GM23338 (cell line): ENCODE data around the gene TMEM247. TPM values are rescaled to one million over a fixed set of nuclear protein-coding genes. Genes with fewer than 3 reads are reported as not detected.

ENCODE experiments used
- ATAC-seq: fragments of 200-7000 bp; cut with Tn5 transposase; 3 replicates; pipeline ENCODE4 v1.9.1; 2020
- DNase-seq: peaks from one replicate; pipeline ENCODE4 v3.0.0-alpha.2; 2015; ENCODE audit warnings: low spot score
- H2AFZ ChIP-seq: fragments of 200-600 bp; sonication (generic); 2 replicates; pipeline ENCODE4 v1.8.0; 2016; ENCODE audit warnings: antibody characterized with exemption, mild to moderate bottlenecking, moderate library complexity
- H3F3A ChIP-seq: fragments of 200-600 bp; sonication (generic); replicated peaks from 2 replicates; pipeline ENCODE4 v1.8.0; 2017; ENCODE audit warnings: antibody characterized with exemption, mixed run types, low read depth
- H3K27ac ChIP-seq: fragments of 200-600 bp; sonication (generic); 2 replicates; pipeline ENCODE4 v1.6.1; 2016; ENCODE audit warnings: low read depth
- H3K27me3 ChIP-seq: fragments of 200-600 bp; sonication (generic); 2 replicates; pipeline ENCODE4 v1.8.0; 2016; ENCODE audit warnings: mild to moderate bottlenecking, mixed run types, moderate library complexity; ENCODE audit not compliant: insufficient read depth
- H3K36me3 ChIP-seq: fragments of 200-600 bp; sonication (generic); 2 replicates; pipeline ENCODE4 v1.8.0; 2016; ENCODE audit warnings: mild to moderate bottlenecking; ENCODE audit not compliant: insufficient read depth
- H3K4me1 ChIP-seq: fragments of 200-600 bp; sonication (generic); 2 replicates; pipeline ENCODE4 v1.8.0; 2016; ENCODE audit warnings: mild to moderate bottlenecking, moderate library complexity; ENCODE audit not compliant: insufficient read depth
- H3K4me2 ChIP-seq: fragments of 200-600 bp; sonication (generic); 2 replicates; pipeline ENCODE4 v1.7.1; 2017; ENCODE audit warnings: mixed run types
- H3K4me3 ChIP-seq: fragments of 200-600 bp; sonication (generic); 2 replicates; pipeline ENCODE4 v1.6.1; 2016; ENCODE audit warnings: mixed run types
- H3K79me2 ChIP-seq: fragments of 200-600 bp; sonication (generic); replicated peaks from 2 replicates; pipeline ENCODE4 v1.8.0; 2017; ENCODE audit warnings: mild to moderate bottlenecking; ENCODE audit not compliant: insufficient read depth
- H3K9me2 ChIP-seq: fragments of 200-600 bp; sonication (generic); 2 replicates; pipeline ENCODE4 v1.8.0; 2017; ENCODE audit not compliant: insufficient read depth
- H4K20me1 ChIP-seq: fragments of 200-600 bp; sonication (generic); replicated peaks from 2 replicates; pipeline ENCODE4 v1.8.0; 2017; ENCODE audit warnings: mild to moderate bottlenecking; ENCODE audit not compliant: insufficient read depth
- H3K27ac Mint-ChIP-seq: 2 replicates; pipeline ENCODE4 v1.8.0; 2020; ENCODE audit warnings: inconsistent platforms, mild to moderate bottlenecking, moderate library complexity, mixed read lengths
- H3K27me3 Mint-ChIP-seq: 3 replicates; pipeline ENCODE4 v1.8.0; 2022; ENCODE audit warnings: low read depth, mild to moderate bottlenecking, moderate library complexity, mixed read lengths, inconsistent platforms; ENCODE audit not compliant: insufficient read depth, poor library complexity
- H3K36me3 Mint-ChIP-seq: 3 replicates; pipeline ENCODE4 v1.8.0; 2021; ENCODE audit warnings: low read depth, mild to moderate bottlenecking, inconsistent platforms, moderate library complexity, mixed read lengths
- H3K4me1 Mint-ChIP-seq: 3 replicates; pipeline ENCODE4 v1.8.0; 2020; ENCODE audit warnings: mild to moderate bottlenecking, inconsistent platforms, mixed read lengths
- H3K4me3 Mint-ChIP-seq: 3 replicates; pipeline ENCODE4 v1.8.0; 2021; ENCODE audit warnings: moderate library complexity, mild to moderate bottlenecking, inconsistent platforms, mixed read lengths
- H3K9me3 Mint-ChIP-seq: 3 replicates; pipeline ENCODE4 v1.8.0; 2020; ENCODE audit warnings: moderate library complexity, mild to moderate bottlenecking, inconsistent platforms, mixed read lengths
- CREB1 ChIP-seq: fragments of 250-450 bp; sonication (Bioruptor Pico); IDR thresholded peaks from 2 replicates; pipeline ENCODE4 v1.5.0; 2020; ENCODE audit warnings: low read depth, mild to moderate bottlenecking, moderate library complexity
- CTCF ChIP-seq, 2 experiments: fragments of 200-600 bp in 1 of 2; sonication (generic) in 1 of 2; conservative IDR thresholded peaks; 2 replicates each; pipeline versions ENCODE4 v1.5.1 to v1.6.1; 2016 to 2017; ENCODE audit warnings: antibody characterized with exemption in 2 of 2, low read depth in 2 of 2, mild to moderate bottlenecking in 2 of 2, moderate library complexity in 1 of 2
- ETS1 ChIP-seq: IDR thresholded peaks from 2 replicates; pipeline ENCODE4 v1.6.1; 2016; ENCODE audit warnings: antibody characterized with exemption
- EZH2 ChIP-seq: fragments of 200-600 bp; sonication (generic); IDR thresholded peaks from one replicate; pipeline ENCODE4 v1.8.0; 2017; ENCODE audit warnings: antibody characterized with exemption, mild to moderate bottlenecking, low read depth; ENCODE audit not compliant: unreplicated experiment
- EZH2phosphoT487 ChIP-seq: fragments of 200-600 bp; sonication (generic); IDR thresholded peaks from one replicate; pipeline ENCODE4 v1.8.1; 2018; ENCODE audit warnings: antibody characterized with exemption; ENCODE audit not compliant: unreplicated experiment
- JUNB ChIP-seq: IDR thresholded peaks from one replicate; pipeline ENCODE4 v1.6.1; 2016; ENCODE audit warnings: antibody characterized with exemption; ENCODE audit not compliant: unreplicated experiment
- NANOG ChIP-seq: IDR thresholded peaks from 2 replicates; pipeline ENCODE4 v1.6.1; 2016; ENCODE audit warnings: antibody characterized with exemption, borderline replicate concordance
- POLR2AphosphoS5 ChIP-seq: IDR thresholded peaks from 2 replicates; pipeline ENCODE4 v1.6.1; 2016; ENCODE audit warnings: antibody characterized with exemption, low read depth
- REST ChIP-seq: IDR thresholded peaks from one replicate; pipeline ENCODE4 v1.6.1; 2018; ENCODE audit warnings: antibody characterized with exemption; ENCODE audit not compliant: unreplicated experiment
- STAT1 ChIP-seq: IDR thresholded peaks from one replicate; pipeline ENCODE4 v1.6.1; 2016; ENCODE audit warnings: antibody characterized with exemption; ENCODE audit not compliant: unreplicated experiment
- ZNF114 ChIP-seq: fragments of 250-450 bp; sonication (Bioruptor Pico); IDR thresholded peaks from 2 replicates; pipeline ENCODE4 v1.5.0; 2020; ENCODE audit warnings: mild to moderate bottlenecking, moderate library complexity
- ZNF331 ChIP-seq: fragments of 250-450 bp; sonication (Bioruptor Pico); IDR thresholded peaks from 2 replicates; pipeline ENCODE4 v1.5.0; 2020; ENCODE audit warnings: low read depth, mild to moderate bottlenecking, moderate library complexity
- ZNF462 ChIP-seq: fragments of 250-450 bp; sonication (Bioruptor Pico); IDR thresholded peaks from 2 replicates; pipeline ENCODE4 v1.5.0; 2020; ENCODE audit warnings: mild to moderate bottlenecking, moderate library complexity
- polyA plus RNA-seq: library from polyadenylated mRNA; unstranded; fragments of >200 nt; fragmentation: Nextera tagmentation; extraction: Ambion mirVana; gene quantifications from 2 replicates; pipeline ENCODE4 v1.2.1, GENCODE V29; 2016
- total RNA-seq: library from RNA; depleted of rRNA; stranded (reverse); fragments of >200 nt; shearing (Covaris generic); gene quantifications from 2 replicates; pipeline ENCODE4 v1.2.3, GENCODE V29; 2014

The TMEM247 gene
- total and polyA plus RNA-seq, 2 experiments from 2014 or later, result not detected

GRCh38 chr2:46435353-46435752, 44.0 kb upstream of the TMEM247 start:
- no peaks in the 10 kb centered on the region for H3K79me2 ChIP-seq
- H3K4me1 Mint-ChIP-seq, result peaks cover 4% of the 10 kb centered on the region; the same call in 2 of the 3 replicates
- no peaks in the 10 kb centered on the region for H3K36me3 Mint-ChIP-seq
- H3K36me3 ChIP-seq, result no peaks in the 10 kb centered on the region
- no peaks in the 10 kb centered on the region for H3K27me3 ChIP-seq
- no peak overlapping the region for H3K4me3 Mint-ChIP-seq
- H3K4me1 ChIP-seq, result no peaks in the 10 kb centered on the region; the same call in 1 of the 2 replicates
- H3K9me3 Mint-ChIP-seq, result no peaks in the 10 kb centered on the region
- peaks cover 2% of the 10 kb centered on the region for H3K27me3 Mint-ChIP-seq
- no peak for DNase-seq
- no peak overlapping the region for H3K27ac ChIP-seq
- no peak overlapping the region for H3K27ac Mint-ChIP-seq
- H3F3A ChIP-seq, result no peaks in the 10 kb centered on the region
- H2AFZ ChIP-seq, result no peak overlapping the region
- TF ChIP-seq ZNF462 (CRISPR knock-in tag) (no peak), NANOG (no peak), JUNB (no peak), ZNF114 (no peak), REST (no peak), EZH2phosphoT487 (no peak), ETS1 (no peak), CREB1 (CRISPR knock-in tag) (no peak), EZH2 (no peak), POLR2AphosphoS5 (no peak), ZNF331 (CRISPR knock-in tag) (no peak), CTCF (conservative IDR thresholded peaks at IDR 0.05; ENCODE audit: low read depth in 2 of 2) (no peak), STAT1 (no peak)
- H4K20me1 ChIP-seq, result no peaks in the 10 kb centered on the region
- 0 out of 2 replicates have a peak overlapping the region, but pooled peaks have one; percentile 22 for H3K4me2 ChIP-seq
- H3K4me3 ChIP-seq, result no peak overlapping the region
- ATAC-seq, result no peak
- H3K9me2 ChIP-seq, result peaks cover 29% of the 10 kb centered on the region
